ENCODE measurements around the gene DNHD1. TPM values are rescaled to one million over a fixed set of nuclear protein-coding genes. Genes with fewer than 3 reads are reported as not detected.

The DNHD1 gene
- total and polyA plus RNA-seq, 9 of the 15 experiments (the other 6 are each of a cell fraction or from before 2014, with no cell fraction given) = 0.82 to 9.7 (median 3.8) TPM

DNA sequence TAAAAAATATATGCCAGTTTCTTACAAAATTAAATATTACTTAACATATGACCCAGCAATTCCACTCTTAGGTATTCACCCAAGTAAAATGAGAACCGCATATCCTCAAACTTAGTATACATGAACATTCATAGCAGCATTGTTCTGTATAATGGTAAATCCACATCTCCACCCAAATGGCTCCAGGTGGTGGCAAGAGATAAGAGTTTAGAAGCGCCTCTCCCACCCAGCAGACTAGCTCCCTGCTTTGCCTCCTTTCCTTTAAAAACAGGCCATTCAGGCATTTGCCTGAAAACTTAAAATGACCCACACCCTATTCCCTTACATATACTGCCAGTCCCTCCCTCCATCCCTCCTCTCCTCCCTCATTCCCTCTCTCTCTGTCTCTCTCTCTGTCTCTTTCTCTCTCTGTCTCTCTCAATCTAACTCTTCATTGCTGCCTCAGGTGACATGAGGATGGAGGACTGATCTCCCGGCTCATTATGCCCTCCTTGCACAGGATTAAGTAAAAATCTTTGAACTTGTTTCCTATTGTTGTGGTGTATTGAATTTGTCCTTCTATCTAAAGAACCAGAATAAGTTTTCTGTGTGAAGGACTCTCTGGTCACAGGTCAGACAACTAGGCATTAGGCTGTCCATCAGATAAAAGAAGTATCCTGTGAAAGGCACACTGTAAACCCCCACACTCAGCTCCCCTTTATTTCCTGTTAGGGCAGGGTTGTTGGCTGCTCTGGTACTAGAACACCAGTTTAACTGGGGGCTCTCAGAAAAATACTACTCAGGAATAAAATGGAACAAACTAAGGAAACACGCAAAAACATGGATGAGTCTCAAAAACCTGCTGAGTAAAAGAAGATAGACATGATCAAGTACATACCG is 58.0 kb downstream of the DNHD1 start (continued):
- no peak for TF ChIP-seq ZNF830 (CRISPR knock-in tag; IDR thresholded peaks at IDR 0.05)
- peak; percentile 95 for TF ChIP-seq TAL1 (IDR thresholded peaks at IDR 0.05)
- peak; percentile 32; the same call in 1 of the 2 replicates for TF ChIP-seq TARDBP (IDR thresholded peaks at IDR 0.05)
- peak in 1 of 2 experiments; percentile 92; a peak in 2 of 4 replicates for TF ChIP-seq ARNT (IDR thresholded peaks at IDR 0.05)
- peak; percentile 77 for TF ChIP-seq SMARCB1 (IDR thresholded peaks at IDR 0.05; ENCODE audit: insufficient read length, low read depth)
- TF ChIP-seq CEBPG (CRISPR knock-in tag; IDR thresholded peaks at IDR 0.05) = no peak
- TF ChIP-seq CEBPG (tag; conservative IDR thresholded peaks at IDR 0.05 in 1 of 2, IDR thresholded peaks at IDR 0.05 in 1 of 2) = no peak
- TF ChIP-seq MGA (IDR thresholded peaks at IDR 0.05) = 0 out of 2 replicates have a peak, but pooled peaks have one; percentile 7
- TF ChIP-seq DNMT1 (IDR thresholded peaks at IDR 0.05) = peak; percentile 66; the same call in 1 of the 2 replicates
- TF ChIP-seq, protein P1, sequence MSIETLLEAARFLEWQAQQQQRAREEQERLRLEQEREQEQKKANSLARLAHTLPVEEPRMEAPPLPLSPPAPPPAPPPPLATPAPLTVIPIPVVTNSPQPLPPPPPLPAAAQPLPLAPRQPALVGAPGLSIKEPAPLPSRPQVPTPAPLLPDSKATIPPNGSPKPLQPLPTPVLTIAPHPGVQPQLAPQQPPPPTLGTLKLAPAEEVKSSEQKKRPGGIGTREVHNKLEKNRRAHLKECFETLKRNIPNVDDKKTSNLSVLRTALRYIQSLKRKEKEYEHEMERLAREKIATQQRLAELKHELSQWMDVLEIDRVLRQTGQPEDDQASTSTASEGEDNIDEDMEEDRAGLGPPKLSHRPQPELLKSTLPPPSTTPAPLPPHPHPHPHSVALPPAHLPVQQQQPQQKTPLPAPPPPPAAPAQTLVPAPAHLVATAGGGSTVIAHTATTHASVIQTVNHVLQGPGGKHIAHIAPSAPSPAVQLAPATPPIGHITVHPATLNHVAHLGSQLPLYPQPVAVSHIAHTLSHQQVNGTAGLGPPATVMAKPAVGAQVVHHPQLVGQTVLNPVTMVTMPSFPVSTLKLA (conservative IDR thresholded peaks at IDR 0.05) = peak in 1 of 2 experiments; percentile 21; a peak in 3 of 4 replicates
- 0 out of 2 replicates have a peak, but pooled peaks have one; percentile 34 for TF ChIP-seq LARP7 (IDR thresholded peaks at IDR 0.05)
- peak; percentile 99 for TF ChIP-seq SOX6 (IDR thresholded peaks at IDR 0.05)
- TF ChIP-seq PHB2 (IDR thresholded peaks at IDR 0.05; ENCODE audit: low read depth) = peak; percentile 78
- TF ChIP-seq PTTG1 (tag; IDR thresholded peaks at IDR 0.05; ENCODE audit: low read depth) = no peak
- 0 out of 2 replicates have a peak, but pooled peaks have one; percentile 9 for TF ChIP-seq ESRRA (IDR thresholded peaks at IDR 0.05; ENCODE audit: borderline replicate concordance, low read depth)
- TF ChIP-seq CBFA2T2 (conservative IDR thresholded peaks at IDR 0.05) = peak; percentile 88
